WTC11 (cell line): ENCODE results near the gene TBC1D22A.
"Not testable (repeated sequence)": the region's sequence is repeated elsewhere in the genome, so short reads cannot be mapped to it uniquely, and the experiment has no call there.

Experiments used
- ATF6 ChIP-seq: sonication (generic); formaldehyde crosslinking; IDR thresholded peaks from 2 replicates; pipeline ENCODE4 v1.8.1; 2023; ENCODE audit warnings: mild to moderate bottlenecking, missing genetic modification reagents
- CTCF ChIP-seq: fragments of 200-600 bp; IDR thresholded peaks from 2 replicates; pipeline ENCODE4 v1.8.0; 2022; ENCODE audit warnings: antibody characterized with exemption
- NFE2L1 ChIP-seq: sonication (generic); formaldehyde crosslinking; IDR thresholded peaks from 2 replicates; pipeline ENCODE4 v1.8.1; 2023; ENCODE audit warnings: missing genetic modification reagents
- RELA ChIP-seq: sonication (generic); formaldehyde crosslinking; IDR thresholded peaks from 2 replicates; pipeline ENCODE4 v1.8.1; 2022; ENCODE audit warnings: missing genetic modification reagents, mild to moderate bottlenecking, borderline replicate concordance
- ZBTB21 ChIP-seq: sonication (generic); formaldehyde crosslinking; IDR thresholded peaks from 2 replicates; pipeline ENCODE4 v1.8.1; 2023; ENCODE audit warnings: mild to moderate bottlenecking, missing genetic modification reagents, borderline replicate concordance
- TF ChIP-seq, protein P1 (sequence below): sonication (generic); formaldehyde crosslinking; IDR thresholded peaks from 2 replicates; pipeline ENCODE4 v1.8.0; 2022; ENCODE audit warnings: missing genetic modification reagents
- TF ChIP-seq, protein P2 (sequence below): sonication (generic); formaldehyde crosslinking; IDR thresholded peaks from 2 replicates; pipeline ENCODE4 v1.8.1; 2023; ENCODE audit warnings: mild to moderate bottlenecking, moderate library complexity, missing genetic modification reagents

GRCh38 chr22:46978668-46979067, 216.2 kb downstream of the TBC1D22A start:
- TF ChIP-seq ATF6 (CRISPR knock-in tag); ZBTB21 (CRISPR knock-in tag); NFE2L1 (CRISPR knock-in tag); CTCF; RELA: not testable (repeated sequence)
- TF ChIP-seq, protein P1, sequence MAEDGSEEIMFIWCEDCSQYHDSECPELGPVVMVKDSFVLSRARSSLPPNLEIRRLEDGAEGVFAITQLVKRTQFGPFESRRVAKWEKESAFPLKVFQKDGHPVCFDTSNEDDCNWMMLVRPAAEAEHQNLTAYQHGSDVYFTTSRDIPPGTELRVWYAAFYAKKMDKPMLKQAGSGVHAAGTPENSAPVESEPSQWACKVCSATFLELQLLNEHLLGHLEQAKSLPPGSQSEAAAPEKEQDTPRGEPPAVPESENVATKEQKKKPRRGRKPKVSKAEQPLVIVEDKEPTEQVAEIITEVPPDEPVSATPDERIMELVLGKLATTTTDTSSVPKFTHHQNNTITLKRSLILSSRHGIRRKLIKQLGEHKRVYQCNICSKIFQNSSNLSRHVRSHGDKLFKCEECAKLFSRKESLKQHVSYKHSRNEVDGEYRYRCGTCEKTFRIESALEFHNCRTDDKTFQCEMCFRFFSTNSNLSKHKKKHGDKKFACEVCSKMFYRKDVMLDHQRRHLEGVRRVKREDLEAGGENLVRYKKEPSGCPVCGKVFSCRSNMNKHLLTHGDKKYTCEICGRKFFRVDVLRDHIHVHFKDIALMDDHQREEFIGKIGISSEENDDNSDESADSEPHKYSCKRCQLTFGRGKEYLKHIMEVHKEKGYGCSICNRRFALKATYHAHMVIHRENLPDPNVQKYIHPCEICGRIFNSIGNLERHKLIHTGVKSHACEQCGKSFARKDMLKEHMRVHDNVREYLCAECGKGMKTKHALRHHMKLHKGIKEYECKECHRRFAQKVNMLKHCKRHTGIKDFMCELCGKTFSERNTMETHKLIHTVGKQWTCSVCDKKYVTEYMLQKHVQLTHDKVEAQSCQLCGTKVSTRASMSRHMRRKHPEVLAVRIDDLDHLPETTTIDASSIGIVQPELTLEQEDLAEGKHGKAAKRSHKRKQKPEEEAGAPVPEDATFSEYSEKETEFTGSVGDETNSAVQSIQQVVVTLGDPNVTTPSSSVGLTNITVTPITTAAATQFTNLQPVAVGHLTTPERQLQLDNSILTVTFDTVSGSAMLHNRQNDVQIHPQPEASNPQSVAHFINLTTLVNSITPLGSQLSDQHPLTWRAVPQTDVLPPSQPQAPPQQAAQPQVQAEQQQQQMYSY (CRISPR knock-in tag): not testable (repeated sequence)
- TF ChIP-seq, protein P2, sequence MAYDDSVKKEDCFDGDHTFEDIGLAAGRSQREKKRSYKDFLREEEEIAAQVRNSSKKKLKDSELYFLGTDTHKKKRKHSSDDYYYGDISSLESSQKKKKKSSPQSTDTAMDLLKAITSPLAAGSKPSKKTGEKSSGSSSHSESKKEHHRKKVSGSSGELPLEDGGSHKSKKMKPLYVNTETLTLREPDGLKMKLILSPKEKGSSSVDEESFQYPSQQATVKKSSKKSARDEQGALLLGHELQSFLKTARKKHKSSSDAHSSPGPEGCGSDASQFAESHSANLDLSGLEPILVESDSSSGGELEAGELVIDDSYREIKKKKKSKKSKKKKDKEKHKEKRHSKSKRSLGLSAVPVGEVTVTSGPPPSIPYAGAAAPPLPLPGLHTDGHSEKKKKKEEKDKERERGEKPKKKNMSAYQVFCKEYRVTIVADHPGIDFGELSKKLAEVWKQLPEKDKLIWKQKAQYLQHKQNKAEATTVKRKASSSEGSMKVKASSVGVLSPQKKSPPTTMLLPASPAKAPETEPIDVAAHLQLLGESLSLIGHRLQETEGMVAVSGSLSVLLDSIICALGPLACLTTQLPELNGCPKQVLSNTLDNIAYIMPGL: not testable (repeated sequence)
